ENCODE results near the gene RAB3A.

Gene RAB3A

DNA sequence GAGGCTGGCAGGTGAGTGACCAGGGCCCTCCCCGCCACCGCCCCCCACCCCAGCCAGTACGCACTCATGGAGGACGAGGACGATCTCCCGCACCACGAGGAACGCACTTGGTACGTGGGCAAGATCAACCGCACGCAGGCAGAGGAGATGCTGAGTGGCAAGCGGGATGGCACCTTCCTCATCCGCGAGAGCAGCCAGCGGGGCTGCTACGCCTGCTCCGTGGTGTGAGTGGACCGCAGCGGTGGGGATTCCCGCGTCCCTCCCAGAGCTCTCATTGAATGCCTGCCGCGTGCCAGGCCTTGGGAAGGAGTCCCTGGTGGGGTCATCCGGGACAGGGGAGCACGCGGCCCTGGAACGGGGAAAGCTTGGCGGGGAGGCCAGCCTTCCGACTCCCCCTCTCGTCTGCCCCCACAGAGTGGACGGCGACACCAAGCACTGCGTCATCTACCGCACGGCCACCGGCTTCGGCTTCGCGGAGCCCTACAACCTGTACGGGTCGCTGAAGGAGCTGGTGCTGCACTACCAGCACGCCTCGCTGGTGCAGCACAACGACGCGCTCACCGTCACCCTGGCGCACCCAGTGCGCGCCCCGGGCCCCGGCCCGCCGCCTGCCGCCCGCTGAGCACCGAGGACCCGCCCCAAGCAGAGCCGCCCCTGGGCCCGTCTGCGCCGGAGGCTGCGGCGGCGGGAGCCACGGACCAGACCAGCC, 35.0 kb downstream of the RAB3A start:
- DNase-seq (ENCODE audit: low read depth), result no peak
- TF ChIP-seq, protein P1, sequence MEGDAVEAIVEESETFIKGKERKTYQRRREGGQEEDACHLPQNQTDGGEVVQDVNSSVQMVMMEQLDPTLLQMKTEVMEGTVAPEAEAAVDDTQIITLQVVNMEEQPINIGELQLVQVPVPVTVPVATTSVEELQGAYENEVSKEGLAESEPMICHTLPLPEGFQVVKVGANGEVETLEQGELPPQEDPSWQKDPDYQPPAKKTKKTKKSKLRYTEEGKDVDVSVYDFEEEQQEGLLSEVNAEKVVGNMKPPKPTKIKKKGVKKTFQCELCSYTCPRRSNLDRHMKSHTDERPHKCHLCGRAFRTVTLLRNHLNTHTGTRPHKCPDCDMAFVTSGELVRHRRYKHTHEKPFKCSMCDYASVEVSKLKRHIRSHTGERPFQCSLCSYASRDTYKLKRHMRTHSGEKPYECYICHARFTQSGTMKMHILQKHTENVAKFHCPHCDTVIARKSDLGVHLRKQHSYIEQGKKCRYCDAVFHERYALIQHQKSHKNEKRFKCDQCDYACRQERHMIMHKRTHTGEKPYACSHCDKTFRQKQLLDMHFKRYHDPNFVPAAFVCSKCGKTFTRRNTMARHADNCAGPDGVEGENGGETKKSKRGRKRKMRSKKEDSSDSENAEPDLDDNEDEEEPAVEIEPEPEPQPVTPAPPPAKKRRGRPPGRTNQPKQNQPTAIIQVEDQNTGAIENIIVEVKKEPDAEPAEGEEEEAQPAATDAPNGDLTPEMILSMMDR (IDR thresholded peaks at IDR 0.05; ENCODE audit: low read depth, low read length, missing control alignments), result no peak
- H3K4me3 ChIP-seq (ENCODE audit: low read depth, low read length), result peak overlapping the region; percentile 49

- DNase-seq (ENCODE audit: low read depth), result no peak
- H3K4me3 ChIP-seq (ENCODE audit: low read depth, low read length), result peak overlapping the region; percentile 49
- TF ChIP-seq, protein P1 (IDR thresholded peaks at IDR 0.05; ENCODE audit: low read depth, low read length, missing control alignments), result peak; percentile 93
These were observed 35.7 kb downstream of the RAB3A start for GRCh38 chr19:18167975-18168645.

DNA sequence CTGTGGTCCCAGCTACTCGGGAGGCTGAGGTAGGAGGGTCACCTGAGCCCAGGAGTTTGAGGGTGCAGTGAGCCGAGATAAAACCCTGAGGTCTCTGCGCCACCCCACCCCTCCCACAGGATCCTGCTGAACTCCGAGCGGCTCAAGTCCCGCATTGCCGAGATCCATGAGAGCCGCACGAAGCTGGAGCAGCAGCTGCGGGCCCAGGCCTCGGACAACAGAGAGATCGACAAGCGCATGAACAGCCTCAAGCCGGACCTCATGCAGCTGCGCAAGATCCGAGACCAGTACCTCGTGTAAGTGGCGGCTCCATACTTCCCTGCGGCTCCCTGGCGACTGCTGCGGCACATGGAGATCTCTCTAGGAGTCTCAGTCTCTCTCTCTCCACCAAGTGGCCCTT, 36.8 kb downstream of the RAB3A start:
- no peak overlapping the region for H3K4me3 ChIP-seq (ENCODE audit: low read depth, low read length)
- TF ChIP-seq, protein P1 (IDR thresholded peaks at IDR 0.05; ENCODE audit: low read depth, low read length, missing control alignments), result no peak
- no peak for DNase-seq (ENCODE audit: low read depth)

DNA sequence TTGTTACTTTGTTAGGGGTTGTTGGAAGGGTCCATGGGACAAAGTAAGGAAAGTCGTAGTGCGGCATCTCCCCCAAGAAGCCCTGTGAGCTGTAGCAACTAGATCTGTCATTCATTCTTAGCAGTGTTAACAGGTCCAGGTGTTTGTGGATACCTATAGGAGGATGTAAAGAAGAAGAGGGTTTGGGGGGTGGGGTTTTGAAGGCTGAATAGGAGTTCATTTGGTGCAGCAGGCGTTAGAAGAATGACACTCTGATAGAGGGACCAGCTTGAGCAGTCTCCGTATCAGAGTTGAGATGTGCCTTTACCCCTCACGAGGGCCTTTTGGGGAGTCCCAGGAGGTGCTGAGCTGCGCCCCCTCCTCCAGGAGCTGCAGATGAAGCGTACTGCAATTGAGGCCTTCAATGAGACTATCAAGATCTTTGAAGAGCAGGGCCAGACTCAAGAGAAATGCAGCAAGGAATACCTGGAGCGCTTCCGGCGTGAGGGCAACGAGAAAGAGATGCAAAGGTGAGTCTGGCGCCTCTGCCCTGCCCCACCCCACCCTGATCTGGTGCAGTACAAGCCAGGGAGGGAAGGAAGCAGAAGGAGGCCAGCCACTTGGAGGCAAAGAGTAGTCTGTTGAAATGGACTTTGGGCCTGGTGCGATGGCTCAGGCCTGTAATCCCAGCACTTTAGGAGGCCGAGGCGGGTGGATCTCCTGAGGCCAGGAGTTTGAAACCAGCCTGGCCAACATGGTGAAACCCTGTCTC, 37.9 kb downstream of the RAB3A start:
- TF ChIP-seq, protein P1 (IDR thresholded peaks at IDR 0.05; ENCODE audit: low read depth, low read length, missing control alignments), result no peak
- H3K4me3 ChIP-seq (ENCODE audit: low read depth, low read length), result no peak overlapping the region
- DNase-seq (ENCODE audit: low read depth), result no peak

GRCh38 chr19:18164072-18164471, 39.8 kb downstream of the RAB3A start:
- DNase-seq (ENCODE audit: low read depth), result no peak
- H3K4me3 ChIP-seq (ENCODE audit: low read depth, low read length), result no peak overlapping the region
- TF ChIP-seq, protein P1 (IDR thresholded peaks at IDR 0.05; ENCODE audit: low read depth, low read length, missing control alignments), result no peak

DNA sequence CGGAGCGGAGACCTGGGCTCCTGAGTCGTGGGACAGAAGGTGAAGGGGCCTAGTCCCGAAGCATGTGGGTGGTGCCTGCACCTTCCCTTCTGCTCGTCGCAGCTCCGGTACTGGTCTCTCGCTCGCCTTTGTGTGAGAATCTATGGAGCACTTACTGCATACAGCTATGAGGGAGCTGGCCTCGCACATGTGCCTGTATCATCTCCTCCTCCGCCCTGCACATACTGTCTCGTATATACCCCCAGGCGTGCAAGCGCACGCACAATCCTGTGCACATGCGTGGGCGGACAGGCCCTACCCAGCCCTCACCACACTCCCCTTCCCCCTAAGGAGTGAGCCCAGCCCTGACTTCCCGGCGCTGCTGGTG, 42.2 kb downstream of the RAB3A start:
- TF ChIP-seq, protein P1 (IDR thresholded peaks at IDR 0.05; ENCODE audit: low read depth, low read length, missing control alignments), result no peak
- no peak for DNase-seq (ENCODE audit: low read depth)
- H3K4me3 ChIP-seq (ENCODE audit: low read depth, low read length), result no peak overlapping the region

Measured in GM12864 (cell line).